GM18526 (cell line): ENCODE data around the gene ZNF502.

Experiments
- POLR2A ChIP-seq: IDR thresholded peaks from 3 replicates; pipeline ENCODE4 v1.6.1; 2011; ENCODE audit not compliant: insufficient read length; ENCODE audit errors: extremely low read depth

Gene ZNF502

DNA sequence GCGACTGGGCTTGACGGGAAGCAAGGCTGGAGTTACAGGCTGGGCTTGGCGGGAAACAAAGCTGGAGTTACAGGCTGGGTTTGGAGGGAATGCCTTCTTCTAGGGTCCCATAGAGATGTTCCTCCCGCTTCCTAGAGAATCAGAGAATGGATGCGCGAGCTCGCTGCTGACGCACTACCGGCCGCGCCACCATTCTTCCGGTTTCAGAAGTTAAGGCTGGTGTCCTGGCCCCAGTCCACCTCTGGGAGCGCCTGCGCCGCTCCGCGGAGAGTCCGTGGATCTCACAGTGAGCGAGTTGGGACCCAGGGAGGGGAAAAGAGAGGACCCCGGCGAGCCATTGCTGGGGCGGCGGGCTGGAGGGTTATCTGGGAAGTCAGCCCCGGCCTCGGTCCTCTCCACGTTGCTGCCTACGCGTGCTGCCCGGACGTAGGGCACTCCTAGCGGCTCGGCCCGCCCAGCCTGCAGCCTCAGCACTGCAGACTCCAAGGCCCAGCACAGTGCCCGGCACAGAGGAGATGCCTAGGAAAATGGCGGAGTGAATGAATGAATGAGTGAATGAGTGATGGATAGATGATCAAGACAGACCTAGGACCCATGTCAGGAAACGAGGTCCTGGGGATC is at the start of gene ZNF502:
Gene ZNF502, plus strand, starts transcription at position 206 of the 621 bp plus-strand sequence. CDS start 7,602 bp downstream, outside the sequence.
- TF ChIP-seq POLR2A = no peak

DNA sequence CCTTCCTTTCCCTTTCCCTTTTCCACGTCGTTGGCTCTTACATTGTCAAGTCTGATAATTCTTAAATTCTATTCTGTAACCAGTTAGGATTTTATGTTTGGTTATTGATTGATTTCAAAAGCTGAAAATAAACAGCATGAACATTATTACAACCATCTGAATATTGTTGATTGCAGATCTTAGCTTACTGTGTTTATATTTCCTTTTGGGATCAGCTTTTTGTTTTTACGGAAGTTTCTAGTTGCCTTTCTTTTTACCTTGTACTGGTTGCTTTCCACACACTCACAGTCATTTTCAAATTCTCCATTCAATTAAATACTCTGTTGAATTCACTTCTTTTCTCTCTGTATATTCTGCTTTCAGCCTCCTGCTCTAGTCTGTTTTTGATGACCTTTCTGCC is 47.3 kb upstream of the ZNF502 start:
- TF ChIP-seq POLR2A = no peak

DNA sequence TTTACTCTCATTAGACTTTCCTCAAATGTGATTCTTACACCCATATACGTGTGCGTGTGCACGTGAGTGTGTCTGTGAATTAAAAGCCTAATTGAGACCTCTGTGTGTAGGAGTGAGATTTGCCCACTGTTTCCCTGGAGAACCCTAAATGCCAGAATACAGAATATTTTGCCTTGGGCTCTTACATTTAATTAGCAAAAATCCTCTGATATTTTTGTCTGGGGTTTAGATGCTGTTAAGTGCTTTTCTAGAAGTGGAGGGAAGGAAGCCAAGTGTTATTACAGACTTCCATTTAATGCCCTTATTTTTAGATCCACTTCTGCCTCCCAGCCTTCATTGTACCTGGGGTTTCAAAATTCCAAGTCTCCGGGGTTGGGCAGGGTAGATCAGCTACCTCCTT is 46.1 kb upstream of the ZNF502 start:
- TF ChIP-seq POLR2A = no peak

DNA sequence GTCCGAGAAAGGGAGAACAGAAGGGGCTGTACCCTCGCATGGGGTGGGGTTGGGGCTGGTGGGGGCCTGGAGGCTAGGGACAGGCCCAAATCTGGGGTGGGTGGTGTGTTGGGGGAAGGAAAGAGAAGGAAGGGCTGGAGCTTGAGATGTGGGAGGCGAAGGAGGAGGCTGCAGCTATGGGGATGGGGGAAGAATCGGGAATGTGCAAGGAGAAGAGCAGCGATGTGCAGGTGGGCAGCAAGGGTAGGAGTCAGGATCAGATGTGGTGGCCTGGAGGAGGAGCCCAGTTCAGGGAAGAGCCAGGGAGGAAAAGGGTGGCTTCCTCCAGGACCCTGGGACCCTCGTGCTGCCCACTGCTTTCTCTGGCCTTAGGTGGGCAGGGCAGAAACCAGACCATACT is 42.7 kb upstream of the ZNF502 start:
- no peak for TF ChIP-seq POLR2A

DNA sequence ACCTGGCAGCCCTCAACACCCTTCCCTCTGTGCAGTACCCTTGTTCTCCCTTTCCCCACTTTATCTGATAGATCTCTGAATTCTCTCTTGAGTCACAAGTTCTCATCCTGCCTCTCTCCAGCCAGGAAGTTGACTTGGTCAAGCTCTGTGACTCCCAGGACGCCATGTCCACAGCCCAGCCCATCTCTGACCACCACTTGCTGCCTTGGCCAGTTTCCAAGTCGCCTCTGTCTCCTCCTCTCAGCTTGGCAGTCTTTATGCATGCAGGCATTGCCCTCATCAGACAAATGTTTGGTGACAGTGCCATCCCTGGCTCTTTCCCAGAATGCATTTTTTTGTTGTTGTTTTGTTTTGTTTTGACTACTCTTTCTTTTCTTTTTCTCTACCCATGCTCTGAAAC is 38.2 kb upstream of the ZNF502 start:
- no peak for TF ChIP-seq POLR2A

DNA sequence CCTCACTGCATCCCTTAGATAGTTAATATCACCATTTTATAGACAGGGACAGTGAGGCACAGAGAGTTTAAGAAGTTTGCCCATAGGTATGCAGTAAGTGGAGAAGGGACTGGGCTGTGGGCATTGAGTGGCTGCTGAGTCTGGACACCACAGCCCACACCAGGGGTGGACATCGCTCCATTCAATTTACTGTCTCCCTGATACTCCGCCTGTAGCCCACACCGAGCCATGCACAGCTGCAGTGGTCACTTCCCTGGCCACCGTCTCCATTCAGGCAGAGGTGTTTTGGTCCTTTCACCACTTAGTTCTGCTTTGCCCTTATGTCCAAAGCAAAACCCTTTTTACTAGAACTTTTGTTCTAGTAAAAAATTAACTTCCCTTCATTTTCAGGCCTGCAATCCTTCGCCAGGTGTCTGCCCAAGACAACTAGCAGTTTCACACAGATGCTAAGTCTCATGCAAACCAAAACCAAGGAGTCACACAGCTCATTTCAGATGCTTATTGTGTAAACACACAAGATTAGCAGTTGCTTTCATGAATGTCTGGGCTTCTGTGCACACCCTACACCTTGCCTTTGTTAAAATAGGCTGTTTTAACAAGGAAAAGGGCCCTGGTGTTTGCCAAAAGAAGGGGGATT is 33.9 kb upstream of the ZNF502 start:
- TF ChIP-seq POLR2A = no peak

DNA sequence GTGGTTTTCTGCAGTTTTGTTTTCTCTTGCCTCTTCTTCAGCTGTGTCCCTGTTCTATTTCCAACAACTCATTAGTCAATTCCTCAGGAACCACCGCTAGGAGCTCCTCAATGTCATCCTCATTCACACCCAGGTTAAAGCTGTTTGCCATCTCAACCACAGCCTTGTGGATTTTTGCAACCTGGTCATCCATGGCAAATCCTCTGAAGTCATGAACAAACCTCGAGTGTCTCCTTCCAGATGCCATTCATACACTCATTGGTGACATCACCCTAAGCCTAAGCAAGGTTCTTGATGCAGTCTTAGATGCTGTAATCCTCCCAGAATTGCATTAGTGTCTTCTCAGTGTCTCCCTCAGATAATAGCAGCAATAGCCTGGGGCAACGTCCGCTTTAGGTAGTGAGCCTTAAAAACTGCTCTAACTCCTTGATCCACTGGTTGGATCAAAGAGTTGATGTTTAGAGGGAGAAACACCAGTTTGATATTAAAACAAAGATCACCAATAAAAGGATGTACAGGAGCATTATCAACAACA is 31.5 kb upstream of the ZNF502 start:
- no peak for TF ChIP-seq POLR2A

DNA sequence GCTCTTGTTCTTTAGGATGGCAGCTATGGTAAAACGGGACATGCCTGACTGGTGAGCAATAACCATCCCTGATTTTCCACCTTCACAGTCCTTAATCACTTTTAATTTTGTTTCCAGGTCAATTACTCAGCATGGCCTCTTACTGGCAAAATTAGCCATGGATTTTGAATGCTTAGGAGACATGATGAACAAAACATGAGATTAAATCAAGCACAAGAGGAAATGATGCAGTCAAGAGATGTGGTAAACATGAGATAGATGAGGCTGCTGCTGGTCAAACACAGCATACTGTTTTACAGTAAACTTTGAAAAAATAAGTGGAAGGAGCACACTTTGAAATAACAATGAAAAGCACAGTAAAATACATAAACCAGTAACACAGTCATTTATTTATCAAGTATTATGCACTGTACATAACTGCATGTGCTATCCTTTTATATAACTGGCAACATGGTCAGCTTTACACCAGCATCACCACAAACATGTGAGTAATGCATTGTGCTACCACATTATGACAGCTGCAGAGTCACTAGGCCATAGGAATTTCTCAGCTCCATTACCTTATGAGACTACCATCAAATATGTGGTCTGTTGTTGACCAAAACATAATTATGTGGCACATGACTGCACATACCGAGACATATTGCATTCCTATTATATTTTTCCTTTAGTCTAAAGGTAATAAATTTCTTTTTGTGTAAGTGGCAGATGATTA is 30.1 kb upstream of the ZNF502 start:
- no peak for TF ChIP-seq POLR2A

DNA sequence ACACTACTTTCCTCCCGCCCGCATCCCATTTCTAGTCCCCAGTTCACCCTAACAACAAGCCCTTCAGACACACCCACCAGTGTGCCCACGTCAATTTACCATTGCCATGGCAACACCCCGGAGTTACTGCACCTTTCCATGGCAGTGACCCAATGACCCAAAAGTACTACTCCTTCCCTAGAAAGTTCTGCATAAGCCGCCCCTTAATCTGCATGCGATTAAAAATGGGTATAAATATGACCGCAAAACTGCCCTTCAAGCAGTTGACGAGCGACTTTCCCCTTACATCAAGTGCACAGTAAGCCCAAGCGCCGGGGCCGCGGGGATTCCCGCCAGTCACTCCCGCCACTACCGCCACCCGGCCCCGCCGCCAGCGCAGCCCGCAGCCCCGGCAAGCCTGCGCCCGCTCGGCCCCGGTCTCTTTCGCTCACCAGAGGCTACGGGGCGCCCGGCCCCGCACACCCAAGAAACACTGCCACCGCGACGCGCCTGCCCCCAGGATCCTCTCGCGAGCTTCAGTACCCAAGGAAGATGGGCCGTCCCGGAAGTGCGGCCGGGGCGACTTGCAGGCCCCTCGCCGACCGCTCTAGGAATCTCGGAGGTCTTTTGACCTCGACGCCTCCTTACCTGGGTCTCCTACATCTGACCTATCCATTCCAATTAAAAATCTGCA is 27.2 kb upstream of the ZNF502 start:
- peak; percentile 51 for TF ChIP-seq POLR2A

DNA sequence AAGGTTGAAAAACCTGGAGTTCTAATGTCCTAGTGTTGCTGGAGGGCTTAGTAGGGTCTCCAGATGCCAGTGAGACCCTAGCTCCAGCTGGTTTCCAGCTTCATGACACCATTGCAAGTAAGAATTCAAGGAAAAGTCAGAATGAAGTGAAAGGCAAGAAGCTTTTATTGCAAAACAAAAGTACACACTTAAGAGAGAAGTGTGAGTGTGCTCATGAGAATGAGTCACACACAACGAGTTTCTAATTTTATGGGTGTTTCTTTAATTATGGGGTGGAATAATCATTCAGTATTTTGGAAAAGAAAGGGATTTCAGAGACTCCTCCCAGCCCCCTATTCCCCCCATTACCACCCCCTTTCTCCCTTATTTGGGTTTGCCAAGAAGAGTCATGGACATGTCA is 24.6 kb upstream of the ZNF502 start:
- TF ChIP-seq POLR2A = no peak

DNA sequence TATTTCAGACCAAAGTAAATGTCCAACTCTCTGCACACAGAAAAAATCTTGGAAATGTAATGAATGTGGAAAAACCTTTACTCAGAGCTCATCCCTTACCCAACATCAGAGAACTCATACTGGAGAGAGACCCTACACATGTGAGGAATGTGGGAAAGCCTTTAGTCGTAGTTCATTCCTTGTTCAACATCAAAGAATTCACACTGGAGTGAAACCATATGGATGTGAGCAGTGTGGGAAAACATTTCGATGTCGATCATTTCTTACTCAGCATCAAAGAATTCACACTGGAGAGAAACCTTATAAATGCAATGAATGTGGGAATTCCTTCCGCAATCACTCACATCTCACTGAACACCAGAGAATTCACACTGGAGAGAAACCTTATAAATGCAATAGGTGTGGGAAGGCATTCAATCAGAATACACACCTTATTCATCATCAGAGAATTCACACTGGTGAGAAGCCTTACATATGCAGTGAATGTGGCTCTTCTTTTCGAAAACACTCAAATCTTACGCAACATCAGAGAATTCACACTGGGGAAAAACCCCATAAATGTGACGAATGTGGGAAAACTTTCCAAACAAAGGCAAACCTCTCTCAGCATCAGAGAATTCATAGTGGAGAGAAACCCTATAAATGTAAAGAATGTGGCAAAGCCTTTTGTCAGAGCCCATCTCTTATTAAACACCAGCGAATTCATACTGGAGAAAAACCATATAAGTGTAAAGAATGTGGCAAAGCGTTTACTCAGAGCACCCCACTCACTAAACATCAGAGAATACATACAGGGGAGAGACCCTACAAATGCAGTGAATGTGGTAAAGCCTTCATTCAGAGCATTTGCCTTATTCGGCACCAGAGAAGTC is 9.0 kb downstream of the ZNF502 start:
- no peak for TF ChIP-seq POLR2A

DNA sequence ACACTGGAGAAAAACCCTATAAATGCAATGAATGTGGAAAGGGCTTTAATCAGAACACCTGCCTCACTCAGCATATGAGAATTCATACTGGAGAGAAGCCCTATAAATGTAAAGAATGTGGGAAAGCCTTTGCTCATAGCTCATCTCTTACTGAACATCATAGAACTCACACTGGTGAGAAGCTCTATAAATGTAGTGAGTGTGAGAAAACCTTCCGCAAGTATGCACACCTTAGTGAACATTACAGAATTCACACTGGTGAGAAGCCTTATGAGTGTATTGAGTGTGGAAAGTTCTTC is 9.6 kb downstream of the ZNF502 start:
- TF ChIP-seq POLR2A = no peak

DNA sequence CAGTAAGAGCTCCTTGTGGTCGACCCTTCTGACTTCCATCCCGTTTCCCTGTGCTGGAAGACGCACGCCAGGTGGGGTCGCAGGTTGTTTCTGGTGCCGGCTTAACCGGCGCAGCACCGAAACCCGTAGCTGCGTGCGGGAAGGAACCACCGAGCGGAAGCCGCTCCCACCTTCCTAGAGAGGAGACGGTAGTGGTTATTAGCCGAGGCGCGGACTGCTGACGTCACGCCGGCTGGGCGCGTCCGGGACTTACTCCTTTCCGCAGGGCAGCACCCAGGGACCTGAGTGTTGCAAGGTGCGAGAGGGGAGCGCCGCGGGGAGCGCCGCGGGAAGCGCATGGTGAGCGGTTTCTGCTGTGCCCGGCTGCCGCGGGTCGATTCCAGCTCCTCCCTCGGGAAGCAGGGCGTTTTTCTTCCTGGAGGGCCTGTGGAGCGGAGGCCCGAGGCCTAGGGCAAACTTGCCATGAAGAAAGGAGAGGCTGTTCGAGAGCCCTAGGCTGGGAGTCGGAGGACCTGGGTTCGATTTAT is 17.0 kb downstream of the ZNF502 start, which contains the start of gene ZNF501:
Gene ZNF501, plus strand, starts transcription at position 252 of the 527 bp plus-strand sequence. CDS start 4,787 bp downstream, outside the sequence.
- peak; percentile 45 for TF ChIP-seq POLR2A

DNA sequence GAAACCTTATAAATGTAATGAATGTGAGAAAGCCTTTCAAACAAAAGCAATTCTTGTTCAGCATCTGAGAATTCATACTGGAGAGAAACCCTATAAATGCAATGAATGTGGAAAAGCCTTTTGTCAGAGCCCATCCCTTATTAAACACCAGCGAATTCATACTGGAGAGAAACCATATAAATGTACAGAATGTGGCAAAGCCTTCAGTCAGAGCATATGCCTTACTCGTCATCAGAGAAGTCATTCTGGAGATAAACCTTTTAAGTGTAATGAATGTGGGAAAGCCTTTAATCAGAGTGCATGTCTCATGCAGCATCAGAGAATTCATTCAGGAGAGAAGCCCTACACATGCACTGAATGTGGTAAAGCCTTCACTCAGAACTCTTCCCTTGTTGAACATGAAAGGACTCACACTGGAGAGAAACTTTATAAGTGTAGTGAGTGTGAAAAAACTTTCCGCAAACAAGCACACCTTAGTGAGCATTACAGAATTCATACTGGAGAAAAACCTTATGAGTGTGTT is 22.2 kb downstream of the ZNF502 start:
- TF ChIP-seq POLR2A = no peak

DNA sequence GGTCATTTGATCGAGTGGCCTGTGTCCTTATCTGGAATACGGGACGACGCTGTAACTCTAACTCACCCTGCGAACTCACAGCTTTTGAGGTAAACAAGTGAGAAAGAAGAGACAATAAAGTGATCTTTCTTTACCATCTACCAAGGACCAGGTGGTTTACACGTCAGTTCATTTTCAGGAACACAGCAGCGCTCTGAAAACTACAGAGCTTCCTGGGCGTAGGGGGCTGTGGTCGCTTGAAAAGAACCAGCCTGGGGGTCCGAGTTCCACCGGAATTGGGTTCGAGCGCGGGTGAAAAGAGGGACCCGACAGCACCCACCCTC is 48.6 kb downstream of the ZNF502 start:
- TF ChIP-seq POLR2A = no peak
